MM.1S (cell line): ENCODE measurements around the gene TIMM21.

Source experiments
- DNase-seq: peaks from one replicate; pipeline ENCODE4 v3.0.0-alpha.2; 2015
- H2AFZ ChIP-seq: fragments of 300-600 bp; sonication (generic); 2 replicates; pipeline ENCODE4 v1.6.0; 2016; ENCODE audit warnings: antibody characterized with exemption, low read length
- H3F3A ChIP-seq: fragments of 300-600 bp; sonication (generic); 2 replicates; pipeline ENCODE4 v1.6.1; 2016; ENCODE audit warnings: mild to moderate bottlenecking, antibody characterized with exemption, low read length, moderate library complexity, mixed read lengths; ENCODE audit not compliant: insufficient read depth
- H3K27ac ChIP-seq: fragments of 300-600 bp; sonication (generic); 2 replicates; pipeline ENCODE4 v1.5.1; 2016; ENCODE audit warnings: mild to moderate bottlenecking, low read length
- H3K27me3 ChIP-seq: fragments of 300-600 bp; sonication (generic); replicated peaks from 2 replicates; pipeline ENCODE4 v1.6.0; 2016; ENCODE audit warnings: low read length; ENCODE audit not compliant: insufficient read depth
- H3K36me3 ChIP-seq: fragments of 300-600 bp; sonication (generic); replicated peaks from 2 replicates; pipeline ENCODE4 v1.6.1; 2016; ENCODE audit warnings: mild to moderate bottlenecking, low read length, mixed read lengths; ENCODE audit not compliant: insufficient read depth
- H3K4me1 ChIP-seq: fragments of 300-600 bp; sonication (generic); 2 replicates; pipeline ENCODE4 v1.6.1; 2016; ENCODE audit warnings: low read length, mixed read lengths
- H3K4me2 ChIP-seq: fragments of 300-600 bp; sonication (generic); 2 replicates; pipeline ENCODE4 v1.6.0; 2016; ENCODE audit warnings: low read depth, low read length
- H3K4me3 ChIP-seq: fragments of 300-600 bp; sonication (generic); 2 replicates; pipeline ENCODE4 v1.5.1; 2016; ENCODE audit warnings: low read length, mixed read lengths
- H3K79me2 ChIP-seq: fragments of 300-600 bp; sonication (generic); 2 replicates; pipeline ENCODE4 v1.6.1; 2016; ENCODE audit warnings: mixed run types, low read length, mixed read lengths
- H3K9ac ChIP-seq: fragments of 300-600 bp; sonication (generic); 2 replicates; pipeline ENCODE4 v1.6.1; 2016; ENCODE audit warnings: low read length, mixed read lengths
- H3K9me2 ChIP-seq: fragments of 300-600 bp; sonication (generic); replicated peaks from 2 replicates; pipeline ENCODE4 v1.6.1; 2016; ENCODE audit warnings: mild to moderate bottlenecking, low read length, mixed read lengths; ENCODE audit not compliant: insufficient read depth
- H3K9me3 ChIP-seq: fragments of 300-600 bp; sonication (generic); replicated peaks from 2 replicates; pipeline ENCODE4 v1.6.1; 2016; ENCODE audit warnings: mild to moderate bottlenecking, low read length, mixed read lengths; ENCODE audit not compliant: insufficient read depth
- H4K20me1 ChIP-seq: fragments of 300-600 bp; sonication (generic); 2 replicates; pipeline ENCODE4 v1.6.1; 2016; ENCODE audit warnings: mild to moderate bottlenecking, low read length, moderate library complexity, mixed read lengths; ENCODE audit not compliant: insufficient read depth
- EZH2 ChIP-seq: fragments of 300-600 bp; sonication (generic); optimal IDR thresholded peaks from 2 replicates; pipeline ENCODE3; 2017; ENCODE audit warnings: low read depth, mild to moderate bottlenecking, antibody characterized with exemption, low read length, mixed read lengths
- EZH2phosphoT487 ChIP-seq: fragments of 300-600 bp; sonication (generic); IDR thresholded peaks from 2 replicates; pipeline ENCODE4 v1.6.1; 2018; ENCODE audit warnings: antibody characterized with exemption, low read length
- TF ChIP-seq, protein P1 (sequence below): fragments of 300-600 bp; sonication (generic); IDR thresholded peaks from 2 replicates; pipeline ENCODE4 v1.5.1; 2016; ENCODE audit warnings: antibody characterized with exemption, low read length, mixed read lengths

Gene TIMM21

DNA sequence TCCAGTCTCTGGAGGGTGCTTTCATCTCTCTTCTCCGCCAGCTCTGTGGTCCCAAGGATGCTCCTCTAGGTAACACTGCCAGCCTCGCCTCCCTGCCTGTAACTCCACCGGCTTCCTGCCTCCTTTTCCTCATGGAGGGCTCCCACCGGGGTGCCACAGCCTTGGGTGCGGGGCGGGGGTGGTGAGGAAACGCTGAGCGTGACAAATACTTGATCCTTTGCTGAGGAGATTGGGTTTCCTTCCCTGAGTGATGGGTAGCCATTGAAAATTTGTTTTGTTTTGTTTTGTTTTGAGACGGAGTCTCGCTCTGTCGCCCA lies 25.1 kb downstream of the TIMM21 start:
- peaks cover 3% of the 10 kb centered on the region; the same call in 1 of the 2 replicates for H3K4me1 ChIP-seq
- DNase-seq, result no peak
- no peaks in the 10 kb centered on the region for H3K79me2 ChIP-seq
- H3K9me2 ChIP-seq, result no peaks in the 10 kb centered on the region
- H3K4me2 ChIP-seq, result no peak overlapping the region
- H3K9me3 ChIP-seq, result no peaks in the 10 kb centered on the region
- no peak overlapping the region for H3K4me3 ChIP-seq
- no peak overlapping the region for H2AFZ ChIP-seq
- TF ChIP-seq EZH2 (no peak), EZH2phosphoT487 (no peak)
- TF ChIP-seq, protein P1, sequence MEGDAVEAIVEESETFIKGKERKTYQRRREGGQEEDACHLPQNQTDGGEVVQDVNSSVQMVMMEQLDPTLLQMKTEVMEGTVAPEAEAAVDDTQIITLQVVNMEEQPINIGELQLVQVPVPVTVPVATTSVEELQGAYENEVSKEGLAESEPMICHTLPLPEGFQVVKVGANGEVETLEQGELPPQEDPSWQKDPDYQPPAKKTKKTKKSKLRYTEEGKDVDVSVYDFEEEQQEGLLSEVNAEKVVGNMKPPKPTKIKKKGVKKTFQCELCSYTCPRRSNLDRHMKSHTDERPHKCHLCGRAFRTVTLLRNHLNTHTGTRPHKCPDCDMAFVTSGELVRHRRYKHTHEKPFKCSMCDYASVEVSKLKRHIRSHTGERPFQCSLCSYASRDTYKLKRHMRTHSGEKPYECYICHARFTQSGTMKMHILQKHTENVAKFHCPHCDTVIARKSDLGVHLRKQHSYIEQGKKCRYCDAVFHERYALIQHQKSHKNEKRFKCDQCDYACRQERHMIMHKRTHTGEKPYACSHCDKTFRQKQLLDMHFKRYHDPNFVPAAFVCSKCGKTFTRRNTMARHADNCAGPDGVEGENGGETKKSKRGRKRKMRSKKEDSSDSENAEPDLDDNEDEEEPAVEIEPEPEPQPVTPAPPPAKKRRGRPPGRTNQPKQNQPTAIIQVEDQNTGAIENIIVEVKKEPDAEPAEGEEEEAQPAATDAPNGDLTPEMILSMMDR, result no peak
- no peak overlapping the region for H3K9ac ChIP-seq
- no peaks in the 10 kb centered on the region for H4K20me1 ChIP-seq
- 0 out of 2 replicates have a peak, but pooled peaks cover 3% of the 10 kb centered on the region for H3F3A ChIP-seq
- H3K27me3 ChIP-seq, result no peaks in the 10 kb centered on the region
- H3K36me3 ChIP-seq, result no peaks in the 10 kb centered on the region
- H3K27ac ChIP-seq, result no peak overlapping the region

DNA sequence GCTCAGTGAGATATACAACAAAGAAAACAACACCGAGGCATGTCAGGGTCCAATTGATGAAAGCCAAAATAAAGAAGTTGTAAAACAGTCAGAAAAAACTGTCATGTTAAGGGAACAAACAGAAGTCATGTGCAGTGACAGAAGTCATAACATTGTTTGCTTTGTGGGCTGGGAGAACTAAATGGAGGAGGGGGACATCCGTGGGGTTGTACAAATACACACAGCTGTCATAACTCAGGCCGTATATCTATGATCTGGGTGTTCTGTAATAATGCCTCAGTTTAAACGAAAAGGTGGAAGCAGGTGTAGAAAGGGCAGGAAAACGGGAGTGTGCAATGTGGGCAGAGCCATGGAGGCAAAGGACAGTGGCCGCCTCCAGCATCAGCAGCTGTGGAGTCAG lies 27.3 kb downstream of the TIMM21 start:
- no peaks in the 10 kb centered on the region for H3K27me3 ChIP-seq

DNA sequence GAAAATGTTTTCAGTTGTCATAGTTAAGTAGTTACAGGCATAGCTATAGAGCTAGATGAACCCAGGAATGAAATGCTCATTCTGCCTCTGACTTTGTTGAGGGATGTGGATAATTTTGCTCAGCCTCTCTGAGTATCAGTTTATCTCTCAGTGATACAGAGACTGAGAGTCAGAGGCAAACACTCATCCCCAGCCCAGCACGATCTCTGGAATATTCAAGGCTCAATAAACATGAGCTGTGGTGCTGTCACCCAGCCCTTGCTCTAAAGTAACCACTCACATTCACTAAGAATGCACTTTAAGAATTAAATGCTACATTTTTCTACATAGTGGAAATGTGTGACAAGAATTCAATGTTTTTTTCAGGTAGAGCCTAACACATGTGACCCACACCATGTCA lies 30.6 kb downstream of the TIMM21 start:
- no peak for TF ChIP-seq EZH2
- TF ChIP-seq, protein P1, result no peak
- TF ChIP-seq EZH2phosphoT487, result no peak
- no peaks in the 10 kb centered on the region for H3K27me3 ChIP-seq
- H3K9me3 ChIP-seq, result no peaks in the 10 kb centered on the region

More for the DNA sequence above, 27.3 kb downstream of the TIMM21 start:
- Histone ChIP-seq H2AFZ (no peak overlapping the region), H3K9me3 (no peaks in the 10 kb centered on the region), H3K9me2 (no peaks in the 10 kb centered on the region), H3K9ac (no peak overlapping the region), H3K36me3 (no peaks in the 10 kb centered on the region), H4K20me1 (no peaks in the 10 kb centered on the region), H3F3A (0 out of 2 replicates have a peak, but pooled peaks cover 3% of the 10 kb centered on the region), H3K4me2 (no peak overlapping the region), H3K4me1 (peaks cover 3% of the 10 kb centered on the region; the same call in 1 of the 2 replicates), H3K27ac (no peak overlapping the region), H3K79me2 (no peaks in the 10 kb centered on the region), H3K4me3 (no peak overlapping the region)
- TF ChIP-seq EZH2phosphoT487 (no peak), EZH2 (no peak)
- TF ChIP-seq, protein P1, result no peak
- DNase-seq, result no peak

More for the DNA sequence above, 30.6 kb downstream of the TIMM21 start:
- H3K4me1 ChIP-seq, result no peaks in the 10 kb centered on the region
- no peak overlapping the region for H3K4me2 ChIP-seq
- no peak overlapping the region for H3K9ac ChIP-seq
- no peaks in the 10 kb centered on the region for H4K20me1 ChIP-seq
- no peaks in the 10 kb centered on the region for H3K79me2 ChIP-seq
- H2AFZ ChIP-seq, result no peak overlapping the region
- no peak for DNase-seq
- H3K36me3 ChIP-seq, result no peaks in the 10 kb centered on the region
- H3K27ac ChIP-seq, result no peak overlapping the region
- H3K4me3 ChIP-seq, result no peak overlapping the region
- H3K9me2 ChIP-seq, result no peaks in the 10 kb centered on the region
- H3F3A ChIP-seq, result no peaks in the 10 kb centered on the region
